Stimulated activated CD4-positive, alpha-beta T cell treated with anti-CD3 and anti-CD28 coated beads, Interleukin-15, amount 100 ng/mL, for 24 hours (primary cell): Measurements from ENCODE around the gene SLC36A3.
A peak's percentile ranks its signal among the peaks of the same experiment; 100 is the strongest.

Source experiments
- DNase-seq: peaks from one replicate; pipeline ENCODE4 v3.0.0-alpha.2; 2020

Gene SLC36A3

GRCh38 chr5:151298063-151298855, 5.3 kb downstream of the SLC36A3 start:
- peak; percentile 16 for DNase-seq

GRCh38 chr5:151296974-151297373, 6.6 kb downstream of the SLC36A3 start:
- no peak for DNase-seq

GRCh38 chr5:151296478-151296830, 7.1 kb downstream of the SLC36A3 start:
- no peak for DNase-seq

GRCh38 chr5:151295791-151296477, 7.6 kb downstream of the SLC36A3 start:
- DNase-seq, result no peak

- DNase-seq, result no peak
These were observed 8.4 kb downstream of the SLC36A3 start for GRCh38 chr5:151295138-151295537.

- DNase-seq, result no peak
These were observed 9.9 kb downstream of the SLC36A3 start for GRCh38 chr5:151293624-151294023.

GRCh38 chr5:151288180-151288579, 15.4 kb downstream of the SLC36A3 start:
- DNase-seq, result no peak

- DNase-seq, result no peak
These were observed 17.3 kb downstream of the SLC36A3 start for GRCh38 chr5:151286246-151286645.

GRCh38 chr5:151285683-151286082, 17.9 kb downstream of the SLC36A3 start:
- no peak for DNase-seq

GRCh38 chr5:151284392-151284967, 19.1 kb downstream of the SLC36A3 start:
- peak; percentile 6 for DNase-seq

GRCh38 chr5:151283120-151283825, 20.3 kb downstream of the SLC36A3 start:
- no peak for DNase-seq

GRCh38 chr5:151281001-151281639, 22.4 kb downstream of the SLC36A3 start:
- DNase-seq, result no peak

- DNase-seq, result no peak
These were observed 23.1 kb downstream of the SLC36A3 start for GRCh38 chr5:151280443-151280842.

- no peak for DNase-seq
These were observed 24.7 kb downstream of the SLC36A3 start for GRCh38 chr5:151278845-151279244.

- DNase-seq, result no peak
These were observed 27.8 kb downstream of the SLC36A3 start for GRCh38 chr5:151275803-151276202.

- DNase-seq, result no peak
These were observed 28.9 kb downstream of the SLC36A3 start for GRCh38 chr5:151274666-151275065.

- DNase-seq, result no peak
These were observed 32.2 kb downstream of the SLC36A3 start for GRCh38 chr5:151271336-151271735.

GRCh38 chr5:151270599-151270998, 33.0 kb downstream of the SLC36A3 start:
- no peak for DNase-seq

- DNase-seq, result no peak
These were observed 35.9 kb downstream of the SLC36A3 start for GRCh38 chr5:151267491-151268260.

- DNase-seq, result peak; percentile 35
These were observed 39.5 kb downstream of the SLC36A3 start for GRCh38 chr5:151264113-151264512.

GRCh38 chr5:151262532-151262931, 41.0 kb downstream of the SLC36A3 start:
- DNase-seq, result no peak

GRCh38 chr5:151259931-151260330, 43.6 kb downstream of the SLC36A3 start:
- DNase-seq, result no peak
